Measurements from ENCODE around the gene GPHA2.

DNA sequence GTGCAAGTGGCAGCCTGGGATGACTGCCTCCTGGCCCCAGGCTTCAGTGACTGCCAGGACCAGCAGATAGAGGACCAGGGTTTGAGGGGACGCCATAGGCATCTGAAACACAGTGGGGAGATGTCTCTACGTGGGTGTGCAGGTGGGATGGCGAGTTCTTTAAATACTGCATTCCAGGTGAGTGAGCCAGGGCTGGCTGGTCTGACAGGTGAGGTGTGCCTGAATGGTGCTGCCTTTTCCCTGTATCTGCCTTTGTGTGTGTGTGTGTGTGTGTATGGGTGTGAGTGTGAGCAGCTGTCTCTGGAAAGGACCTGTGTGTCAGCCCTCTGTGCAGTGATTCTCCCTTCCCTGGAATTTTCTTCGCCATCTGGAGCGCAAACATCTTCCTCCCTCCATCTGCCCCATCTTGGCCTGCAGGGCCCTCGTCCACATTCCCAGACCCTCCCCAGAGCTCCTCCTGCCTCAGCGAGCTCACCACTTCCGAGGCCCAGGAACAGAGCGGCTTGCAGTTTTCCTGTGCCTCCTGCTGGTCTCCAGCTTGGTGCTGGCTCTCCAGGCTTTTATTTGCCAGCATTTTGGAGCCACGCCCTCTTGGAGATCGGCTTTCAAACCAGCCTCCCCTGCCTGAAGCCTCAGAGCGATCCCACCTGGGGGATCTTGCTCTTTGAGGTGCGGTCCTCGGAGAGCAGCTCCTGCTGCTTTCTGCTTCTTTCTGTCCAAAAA is at the start of gene GPHA2:
- no peak for TF ChIP-seq YY1 (IDR thresholded peaks at IDR 0.05; ENCODE audit: low read depth)
- no peak; the same call in 1 of the 2 replicates for TF ChIP-seq RAD21 (IDR thresholded peaks at IDR 0.05; ENCODE audit: low read depth)
- TF ChIP-seq, protein P1, sequence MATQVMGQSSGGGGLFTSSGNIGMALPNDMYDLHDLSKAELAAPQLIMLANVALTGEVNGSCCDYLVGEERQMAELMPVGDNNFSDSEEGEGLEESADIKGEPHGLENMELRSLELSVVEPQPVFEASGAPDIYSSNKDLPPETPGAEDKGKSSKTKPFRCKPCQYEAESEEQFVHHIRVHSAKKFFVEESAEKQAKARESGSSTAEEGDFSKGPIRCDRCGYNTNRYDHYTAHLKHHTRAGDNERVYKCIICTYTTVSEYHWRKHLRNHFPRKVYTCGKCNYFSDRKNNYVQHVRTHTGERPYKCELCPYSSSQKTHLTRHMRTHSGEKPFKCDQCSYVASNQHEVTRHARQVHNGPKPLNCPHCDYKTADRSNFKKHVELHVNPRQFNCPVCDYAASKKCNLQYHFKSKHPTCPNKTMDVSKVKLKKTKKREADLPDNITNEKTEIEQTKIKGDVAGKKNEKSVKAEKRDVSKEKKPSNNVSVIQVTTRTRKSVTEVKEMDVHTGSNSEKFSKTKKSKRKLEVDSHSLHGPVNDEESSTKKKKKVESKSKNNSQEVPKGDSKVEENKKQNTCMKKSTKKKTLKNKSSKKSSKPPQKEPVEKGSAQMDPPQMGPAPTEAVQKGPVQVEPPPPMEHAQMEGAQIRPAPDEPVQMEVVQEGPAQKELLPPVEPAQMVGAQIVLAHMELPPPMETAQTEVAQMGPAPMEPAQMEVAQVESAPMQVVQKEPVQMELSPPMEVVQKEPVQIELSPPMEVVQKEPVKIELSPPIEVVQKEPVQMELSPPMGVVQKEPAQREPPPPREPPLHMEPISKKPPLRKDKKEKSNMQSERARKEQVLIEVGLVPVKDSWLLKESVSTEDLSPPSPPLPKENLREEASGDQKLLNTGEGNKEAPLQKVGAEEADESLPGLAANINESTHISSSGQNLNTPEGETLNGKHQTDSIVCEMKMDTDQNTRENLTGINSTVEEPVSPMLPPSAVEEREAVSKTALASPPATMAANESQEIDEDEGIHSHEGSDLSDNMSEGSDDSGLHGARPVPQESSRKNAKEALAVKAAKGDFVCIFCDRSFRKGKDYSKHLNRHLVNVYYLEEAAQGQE (IDR thresholded peaks at IDR 0.05; ENCODE audit: low read depth): no peak
